Activated CD4-positive, alpha-beta T cell treated with anti-CD3 and anti-CD28 coated beads for 4 hours (primary cell): ENCODE results near the gene ADA.
A peak's percentile ranks its signal among the peaks of the same experiment; 100 is the strongest.
"Not testable (repeated sequence)": the region's sequence is repeated elsewhere in the genome, so short reads cannot be mapped to it uniquely, and the experiment has no call there.

Source experiments
- DNase-seq, 2 donors: peaks; one replicate each; pipeline ENCODE4 v3.0.0-alpha.2; 2020

The ADA gene

GRCh38 chr20:44678242-44678641 is 26.7 kb upstream of the ADA start:
- no peak for DNase-seq

GRCh38 chr20:44672318-44672902 is 20.9 kb upstream of the ADA start:
- DNase-seq, result not testable (repeated sequence)

GRCh38 chr20:44671541-44671940 is 20.0 kb upstream of the ADA start:
- peak; percentile 64 to 73 for DNase-seq

- not testable (repeated sequence) for DNase-seq
These were observed 19.4 kb upstream of the ADA start for GRCh38 chr20:44670851-44671250.

- no peak for DNase-seq
These were observed 14.6 kb upstream of the ADA start for GRCh38 chr20:44666066-44666465.

- DNase-seq, result no peak
These were observed 12.6 kb upstream of the ADA start for GRCh38 chr20:44664131-44664530.

GRCh38 chr20:44662261-44662660 is 10.8 kb upstream of the ADA start:
- DNase-seq, result no peak

GRCh38 chr20:44660581-44660980 is 9.1 kb upstream of the ADA start:
- no peak for DNase-seq

- no peak for DNase-seq
These were observed 8.4 kb upstream of the ADA start for GRCh38 chr20:44659931-44660330.

- DNase-seq, result no peak
These were observed 7.3 kb upstream of the ADA start for GRCh38 chr20:44658810-44659209.

GRCh38 chr20:44657875-44658274 is 6.4 kb upstream of the ADA start:
- DNase-seq, result no peak

GRCh38 chr20:44656448-44656847 is 4.9 kb upstream of the ADA start:
- no peak for DNase-seq

- not testable (repeated sequence) for DNase-seq
These were observed 2.7 kb upstream of the ADA start for GRCh38 chr20:44654210-44654609.

- no peak for DNase-seq
These were observed 2.0 kb upstream of the ADA start for GRCh38 chr20:44653546-44653945.

GRCh38 chr20:44651434-44651683 is 140 bp downstream of the ADA start:
- DNase-seq, result no peak

GRCh38 chr20:44650771-44651433 is 597 bp downstream of the ADA start:
- peak; percentile 35 to 39 for DNase-seq

- DNase-seq, result no peak
These were observed 1.5 kb downstream of the ADA start for GRCh38 chr20:44649976-44650375.

GRCh38 chr20:44649126-44649525 is 2.4 kb downstream of the ADA start:
- no peak for DNase-seq

- DNase-seq, result no peak
These were observed 2.9 kb downstream of the ADA start for GRCh38 chr20:44648579-44648978.

GRCh38 chr20:44648068-44648467 is 3.4 kb downstream of the ADA start:
- no peak for DNase-seq

- DNase-seq, result no peak
These were observed 4.7 kb downstream of the ADA start for GRCh38 chr20:44646641-44647274.

GRCh38 chr20:44646023-44646640 is 5.4 kb downstream of the ADA start:
- no peak for DNase-seq

GRCh38 chr20:44644667-44645131 is 6.8 kb downstream of the ADA start:
- DNase-seq, result peak; percentile 33 to 39

GRCh38 chr20:44644230-44644617 is 7.3 kb downstream of the ADA start:
- DNase-seq, result no peak
